ENCODE results near the gene SPTA1.

- TF ChIP-seq, protein P1, sequence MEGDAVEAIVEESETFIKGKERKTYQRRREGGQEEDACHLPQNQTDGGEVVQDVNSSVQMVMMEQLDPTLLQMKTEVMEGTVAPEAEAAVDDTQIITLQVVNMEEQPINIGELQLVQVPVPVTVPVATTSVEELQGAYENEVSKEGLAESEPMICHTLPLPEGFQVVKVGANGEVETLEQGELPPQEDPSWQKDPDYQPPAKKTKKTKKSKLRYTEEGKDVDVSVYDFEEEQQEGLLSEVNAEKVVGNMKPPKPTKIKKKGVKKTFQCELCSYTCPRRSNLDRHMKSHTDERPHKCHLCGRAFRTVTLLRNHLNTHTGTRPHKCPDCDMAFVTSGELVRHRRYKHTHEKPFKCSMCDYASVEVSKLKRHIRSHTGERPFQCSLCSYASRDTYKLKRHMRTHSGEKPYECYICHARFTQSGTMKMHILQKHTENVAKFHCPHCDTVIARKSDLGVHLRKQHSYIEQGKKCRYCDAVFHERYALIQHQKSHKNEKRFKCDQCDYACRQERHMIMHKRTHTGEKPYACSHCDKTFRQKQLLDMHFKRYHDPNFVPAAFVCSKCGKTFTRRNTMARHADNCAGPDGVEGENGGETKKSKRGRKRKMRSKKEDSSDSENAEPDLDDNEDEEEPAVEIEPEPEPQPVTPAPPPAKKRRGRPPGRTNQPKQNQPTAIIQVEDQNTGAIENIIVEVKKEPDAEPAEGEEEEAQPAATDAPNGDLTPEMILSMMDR (IDR thresholded peaks at IDR 0.05 in 8 of 11, conservative IDR thresholded peaks at IDR 0.05 in 3 of 11), result no peak
- TF ChIP-seq POLR2AphosphoS5 (IDR thresholded peaks at IDR 0.05), result no peak
- no peak for TF ChIP-seq POLR2A (IDR thresholded peaks at IDR 0.05)
Measured at GRCh38 chr1:158600735-158601134, 85.8 kb downstream of the SPTA1 start.

All from spleen (tissue), 7 donors.